Stomach (tissue), 4 donors: ENCODE measurements around the gene CDC14A.

Source experiments
- EP300 ChIP-seq: sonication (generic); formaldehyde crosslinking; IDR thresholded peaks from one replicate; pipeline ENCODE4 v1.6.1; 2017; ENCODE audit warnings: antibody characterized with exemption
- POLR2AphosphoS5 ChIP-seq, 3 donors: sonication (generic); formaldehyde crosslinking; IDR thresholded peaks; one replicate each; pipeline ENCODE4 v1.6.1; 2016; ENCODE audit warnings: antibody characterized with exemption in 3 of 3
- TF ChIP-seq, protein P1 (sequence below), 7 experiments: fragments of 450-650 bp in 4 of 7; fragments of 200-600 bp in 3 of 7; sonication (generic) in 3 of 7; IDR thresholded peaks; one replicate each; pipeline ENCODE4 v1.5.1; 2016 to 2019; ENCODE audit warnings: antibody characterized with exemption in 7 of 7, control low read depth in 2 of 7, mild to moderate bottlenecking in 1 of 7

DNA sequence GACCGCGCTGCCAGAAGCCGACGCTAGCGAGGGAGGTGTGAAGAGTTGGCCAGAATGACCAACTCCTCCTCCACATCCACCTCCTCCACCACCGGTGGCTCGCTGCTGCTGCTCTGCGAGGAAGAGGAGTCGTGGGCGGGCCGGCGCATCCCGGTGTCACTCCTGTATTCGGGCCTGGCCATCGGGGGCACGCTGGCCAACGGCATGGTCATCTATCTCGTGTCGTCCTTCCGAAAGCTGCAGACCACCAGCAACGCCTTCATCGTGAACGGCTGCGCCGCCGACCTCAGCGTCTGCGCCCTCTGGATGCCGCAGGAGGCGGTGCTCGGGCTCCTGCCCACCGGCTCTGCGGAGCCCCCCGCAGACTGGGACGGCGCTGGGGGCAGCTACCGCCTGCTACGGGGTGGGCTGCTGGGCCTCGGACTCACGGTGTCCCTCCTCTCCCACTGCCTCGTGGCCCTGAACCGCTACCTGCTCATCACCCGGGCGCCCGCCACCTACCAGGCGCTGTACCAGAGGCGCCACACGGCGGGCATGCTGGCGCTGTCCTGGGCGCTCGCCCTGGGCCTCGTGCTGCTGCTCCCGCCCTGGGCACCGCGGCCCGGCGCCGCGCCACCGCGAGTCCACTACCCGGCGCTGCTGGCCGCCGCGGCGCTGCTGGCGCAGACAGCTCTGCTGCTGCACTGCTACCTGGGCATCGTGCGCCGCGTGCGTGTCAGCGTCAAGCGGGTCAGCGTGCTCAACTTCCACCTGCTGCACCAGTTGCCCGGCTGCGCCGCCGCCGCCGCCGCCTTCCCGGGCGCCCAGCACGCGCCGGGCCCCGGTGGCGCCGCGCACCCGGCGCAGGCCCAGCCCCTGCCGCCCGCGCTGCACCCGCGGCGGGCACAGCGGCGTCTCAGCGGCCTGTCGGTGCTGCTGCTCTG, 186.9 kb downstream of the CDC14A start:
- TF ChIP-seq, protein P1, sequence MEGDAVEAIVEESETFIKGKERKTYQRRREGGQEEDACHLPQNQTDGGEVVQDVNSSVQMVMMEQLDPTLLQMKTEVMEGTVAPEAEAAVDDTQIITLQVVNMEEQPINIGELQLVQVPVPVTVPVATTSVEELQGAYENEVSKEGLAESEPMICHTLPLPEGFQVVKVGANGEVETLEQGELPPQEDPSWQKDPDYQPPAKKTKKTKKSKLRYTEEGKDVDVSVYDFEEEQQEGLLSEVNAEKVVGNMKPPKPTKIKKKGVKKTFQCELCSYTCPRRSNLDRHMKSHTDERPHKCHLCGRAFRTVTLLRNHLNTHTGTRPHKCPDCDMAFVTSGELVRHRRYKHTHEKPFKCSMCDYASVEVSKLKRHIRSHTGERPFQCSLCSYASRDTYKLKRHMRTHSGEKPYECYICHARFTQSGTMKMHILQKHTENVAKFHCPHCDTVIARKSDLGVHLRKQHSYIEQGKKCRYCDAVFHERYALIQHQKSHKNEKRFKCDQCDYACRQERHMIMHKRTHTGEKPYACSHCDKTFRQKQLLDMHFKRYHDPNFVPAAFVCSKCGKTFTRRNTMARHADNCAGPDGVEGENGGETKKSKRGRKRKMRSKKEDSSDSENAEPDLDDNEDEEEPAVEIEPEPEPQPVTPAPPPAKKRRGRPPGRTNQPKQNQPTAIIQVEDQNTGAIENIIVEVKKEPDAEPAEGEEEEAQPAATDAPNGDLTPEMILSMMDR (IDR thresholded peaks at IDR 0.05): peak in 1 of 7 experiments; percentile 8
- TF ChIP-seq EP300 (no peak), POLR2AphosphoS5 (IDR thresholded peaks at IDR 0.05) (no peak)
